Activated CD4-positive, CD25-positive, alpha-beta regulatory T cell treated with anti-CD3 and anti-CD28 coated beads, Interleukin-2, amount 50 U/mL, for 72 hours (primary cell): ENCODE measurements around the gene SLC66A1.

Experiments used
- DNase-seq: peaks from one replicate; pipeline ENCODE4 v3.0.0; 2021

The SLC66A1 gene

GRCh38 chr1:19366599-19367536, 54.7 kb downstream of the SLC66A1 start:
- no peak for DNase-seq

- no peak for DNase-seq
These were observed 55.5 kb downstream of the SLC66A1 start for GRCh38 chr1:19367584-19368041.

GRCh38 chr1:19368050-19368449, 55.9 kb downstream of the SLC66A1 start:
- DNase-seq, result no peak

GRCh38 chr1:19368964-19369363, 56.8 kb downstream of the SLC66A1 start:
- no peak for DNase-seq

- DNase-seq, result no peak
These were observed 57.4 kb downstream of the SLC66A1 start for GRCh38 chr1:19369396-19370090.

GRCh38 chr1:19370453-19371170, 58.5 kb downstream of the SLC66A1 start:
- DNase-seq, result no peak

- DNase-seq, result no peak
These were observed 59.4 kb downstream of the SLC66A1 start for GRCh38 chr1:19371226-19372135.

- no peak for DNase-seq
These were observed 60.0 kb downstream of the SLC66A1 start for GRCh38 chr1:19372136-19372514.

- DNase-seq, result no peak
These were observed 60.5 kb downstream of the SLC66A1 start for GRCh38 chr1:19372602-19373001.

- DNase-seq, result no peak
These were observed 61.3 kb downstream of the SLC66A1 start for GRCh38 chr1:19373211-19374082.

GRCh38 chr1:19374083-19374801, 62.1 kb downstream of the SLC66A1 start:
- DNase-seq, result no peak

GRCh38 chr1:19374926-19375325, 62.8 kb downstream of the SLC66A1 start:
- no peak for DNase-seq

- DNase-seq, result no peak
These were observed 63.7 kb downstream of the SLC66A1 start for GRCh38 chr1:19375631-19376400.

GRCh38 chr1:19376428-19377372, 64.6 kb downstream of the SLC66A1 start:
- DNase-seq, result no peak

GRCh38 chr1:19377812-19378718, 65.9 kb downstream of the SLC66A1 start:
- DNase-seq, result no peak
